ENCODE results near the gene DPT. TPM values are rescaled to one million over a fixed set of nuclear protein-coding genes. Genes with fewer than 3 reads are reported as not detected.

Gene DPT
- total RNA-seq, 4 donors from 2014 or later = 131 to 725 (median 412) TPM

DNA sequence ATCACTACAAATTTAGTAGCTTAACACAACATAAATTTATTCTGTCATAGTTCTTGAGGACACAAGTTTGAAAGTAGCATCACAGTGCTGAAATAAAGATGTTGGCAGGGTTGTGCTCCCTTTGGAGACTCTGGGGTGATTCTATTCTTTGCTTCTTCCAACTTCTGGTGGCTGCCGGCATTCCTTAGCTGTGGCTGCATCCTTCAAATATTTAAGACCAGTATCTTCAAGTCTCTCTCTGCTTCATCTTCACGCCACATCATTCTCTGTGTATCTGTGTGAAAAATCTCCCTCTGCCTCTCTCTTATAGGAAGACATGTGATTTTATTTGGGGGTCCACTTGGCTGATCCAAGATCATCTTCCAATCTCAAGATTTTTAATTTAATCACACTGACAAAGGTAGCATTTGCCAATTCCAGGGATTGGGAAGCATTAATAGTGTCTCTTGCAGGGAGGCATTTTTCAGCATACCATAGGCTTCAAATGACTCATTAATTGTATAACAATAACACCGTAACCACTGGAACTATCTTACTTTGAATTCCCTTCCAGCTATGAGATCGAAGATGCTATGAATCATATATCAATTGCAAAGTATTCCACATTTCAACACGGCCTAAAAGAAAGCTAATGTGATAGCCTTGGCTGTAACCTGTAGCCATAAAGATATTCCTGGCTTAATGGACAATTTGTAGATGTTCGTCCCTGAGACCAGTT is 74.6 kb downstream of the DPT start:
- TF ChIP-seq, protein P1, sequence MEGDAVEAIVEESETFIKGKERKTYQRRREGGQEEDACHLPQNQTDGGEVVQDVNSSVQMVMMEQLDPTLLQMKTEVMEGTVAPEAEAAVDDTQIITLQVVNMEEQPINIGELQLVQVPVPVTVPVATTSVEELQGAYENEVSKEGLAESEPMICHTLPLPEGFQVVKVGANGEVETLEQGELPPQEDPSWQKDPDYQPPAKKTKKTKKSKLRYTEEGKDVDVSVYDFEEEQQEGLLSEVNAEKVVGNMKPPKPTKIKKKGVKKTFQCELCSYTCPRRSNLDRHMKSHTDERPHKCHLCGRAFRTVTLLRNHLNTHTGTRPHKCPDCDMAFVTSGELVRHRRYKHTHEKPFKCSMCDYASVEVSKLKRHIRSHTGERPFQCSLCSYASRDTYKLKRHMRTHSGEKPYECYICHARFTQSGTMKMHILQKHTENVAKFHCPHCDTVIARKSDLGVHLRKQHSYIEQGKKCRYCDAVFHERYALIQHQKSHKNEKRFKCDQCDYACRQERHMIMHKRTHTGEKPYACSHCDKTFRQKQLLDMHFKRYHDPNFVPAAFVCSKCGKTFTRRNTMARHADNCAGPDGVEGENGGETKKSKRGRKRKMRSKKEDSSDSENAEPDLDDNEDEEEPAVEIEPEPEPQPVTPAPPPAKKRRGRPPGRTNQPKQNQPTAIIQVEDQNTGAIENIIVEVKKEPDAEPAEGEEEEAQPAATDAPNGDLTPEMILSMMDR (IDR thresholded peaks at IDR 0.05; ENCODE audit: low read depth) = no peak

DNA sequence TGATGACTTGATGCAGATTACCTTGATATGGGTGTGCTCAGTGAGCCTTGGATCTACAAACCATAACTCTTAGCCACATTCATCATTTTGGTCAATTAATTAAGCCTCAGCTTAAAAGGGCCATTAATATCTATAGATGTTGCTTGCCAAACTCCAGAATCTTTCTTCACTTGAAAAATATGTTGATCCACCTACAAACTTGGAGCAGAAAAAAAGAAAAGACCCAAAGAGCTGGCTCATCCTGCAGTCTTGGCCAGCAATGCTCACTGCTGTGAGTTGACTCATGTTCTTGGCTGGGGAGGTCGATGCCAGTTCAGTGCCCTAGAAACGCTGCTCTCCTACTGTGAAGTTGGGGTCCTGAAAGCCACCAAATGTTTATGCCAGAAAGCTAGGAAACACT is 75.4 kb downstream of the DPT start:
- TF ChIP-seq, protein P1 (IDR thresholded peaks at IDR 0.05; ENCODE audit: low read depth) = no peak

DNA sequence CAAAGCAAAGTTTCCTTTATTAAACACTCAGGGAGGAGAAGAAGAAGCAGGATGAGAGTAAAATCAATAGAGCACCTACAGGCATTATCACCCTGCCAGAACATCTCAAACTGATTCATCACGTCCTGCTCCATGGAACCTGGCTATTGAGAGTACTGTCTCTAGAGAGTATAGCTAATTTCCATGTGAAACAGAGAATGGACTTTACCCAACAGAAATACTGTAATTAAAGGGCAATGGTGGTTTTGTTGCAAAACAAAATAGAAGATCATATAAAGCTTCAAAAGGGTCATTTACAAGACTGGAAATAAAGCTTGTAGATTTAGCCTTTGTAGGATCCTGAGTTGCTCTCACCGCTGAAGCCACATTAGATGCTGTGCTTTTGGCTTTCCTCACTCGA is 83.3 kb downstream of the DPT start:
- TF ChIP-seq, protein P1 (IDR thresholded peaks at IDR 0.05; ENCODE audit: low read depth) = no peak

Other genes starting within 250 kb of the DPT start
- 1 to 10 TPM in 1 of 4 donors, not detected in 3; 4.1 TPM for gene XCL2, start 185.2 kb downstream of the DPT start, total RNA-seq
- under 1 TPM in 1 of 4 donors, not detected in 3; 0.68 TPM for gene XCL1, start 152.6 kb downstream of the DPT start, total RNA-seq

Measured in subcutaneous adipose tissue (tissue), 4 donors.